GM18499 (cell line): ENCODE measurements around the gene TBXA2R.

Source experiments
- ATAC-seq: cut with Tn5 transposase; IDR thresholded peaks from one replicate; pipeline ENCODE4 v1.9.1; 2021; ENCODE audit warnings: moderate number of reproducible peaks; ENCODE audit not compliant: insufficient read depth, unreplicated experiment

The TBXA2R gene

GRCh38 chr19:3608079-3608641, 1.5 kb upstream of the TBXA2R start:
- no peak for ATAC-seq

DNA sequence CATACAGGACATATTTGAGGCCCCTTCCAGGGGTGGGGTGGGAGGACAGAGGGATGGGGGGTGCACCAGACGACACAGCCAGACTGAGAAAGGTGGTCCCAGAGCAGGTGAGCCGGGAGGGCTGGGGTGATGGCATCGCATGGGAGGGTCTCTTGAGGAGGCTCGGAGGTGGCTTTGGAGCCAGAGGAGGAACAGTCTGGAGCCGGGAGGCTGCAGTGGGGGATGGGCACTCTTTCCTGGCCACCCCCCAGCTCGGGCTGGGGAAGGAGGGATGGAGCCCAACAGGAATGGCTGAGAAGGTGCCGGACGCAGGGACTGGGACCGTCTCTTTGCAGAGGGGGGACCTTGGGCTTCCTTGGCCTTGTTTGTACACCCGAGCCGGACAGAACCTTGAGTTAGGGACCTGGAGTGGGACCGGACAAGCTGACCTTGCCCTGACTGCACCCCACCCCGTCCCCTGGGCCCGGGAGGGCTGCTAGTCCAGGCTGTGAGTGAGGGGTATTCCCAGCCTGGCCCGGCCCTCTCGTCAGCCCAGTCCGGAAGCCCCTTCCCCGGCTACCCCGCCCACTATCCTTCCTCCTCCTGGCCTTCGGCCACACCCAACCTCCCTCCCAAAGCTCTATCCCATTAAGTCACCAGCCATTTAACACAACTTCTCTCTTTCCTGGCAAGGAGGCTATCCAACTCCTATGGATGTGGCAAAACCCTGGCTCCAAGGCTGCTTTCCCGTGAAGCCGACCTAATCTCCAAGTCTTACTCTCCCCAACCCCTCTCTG, 816 bp upstream of the TBXA2R start:
- ATAC-seq, result no peak

GRCh38 chr19:3606174-3606689, 443 bp downstream of the TBXA2R start:
- no peak for ATAC-seq

DNA sequence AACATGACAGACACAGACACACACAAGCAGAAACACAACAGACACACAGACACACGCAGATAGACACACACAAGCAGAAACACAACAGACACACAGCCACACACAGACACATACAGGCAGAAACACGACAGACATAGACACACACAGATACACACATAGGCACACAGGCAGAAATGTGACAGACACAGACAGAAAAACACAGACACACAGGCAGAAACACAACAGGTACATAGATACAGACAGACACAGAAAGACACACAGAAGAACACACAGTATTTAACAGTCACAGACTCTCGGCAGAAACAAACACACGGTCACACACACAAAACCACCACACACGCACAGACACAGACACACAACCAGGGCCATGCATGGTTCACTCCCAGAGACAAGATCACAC, 905 bp downstream of the TBXA2R start:
- no peak for ATAC-seq

GRCh38 chr19:3605361-3605760, 1.3 kb downstream of the TBXA2R start:
- ATAC-seq, result no peak

GRCh38 chr19:3604987-3605343, 1.7 kb downstream of the TBXA2R start:
- ATAC-seq, result no peak

- ATAC-seq, result no peak
Measured at GRCh38 chr19:3604227-3604986, 2.3 kb downstream of the TBXA2R start.

DNA sequence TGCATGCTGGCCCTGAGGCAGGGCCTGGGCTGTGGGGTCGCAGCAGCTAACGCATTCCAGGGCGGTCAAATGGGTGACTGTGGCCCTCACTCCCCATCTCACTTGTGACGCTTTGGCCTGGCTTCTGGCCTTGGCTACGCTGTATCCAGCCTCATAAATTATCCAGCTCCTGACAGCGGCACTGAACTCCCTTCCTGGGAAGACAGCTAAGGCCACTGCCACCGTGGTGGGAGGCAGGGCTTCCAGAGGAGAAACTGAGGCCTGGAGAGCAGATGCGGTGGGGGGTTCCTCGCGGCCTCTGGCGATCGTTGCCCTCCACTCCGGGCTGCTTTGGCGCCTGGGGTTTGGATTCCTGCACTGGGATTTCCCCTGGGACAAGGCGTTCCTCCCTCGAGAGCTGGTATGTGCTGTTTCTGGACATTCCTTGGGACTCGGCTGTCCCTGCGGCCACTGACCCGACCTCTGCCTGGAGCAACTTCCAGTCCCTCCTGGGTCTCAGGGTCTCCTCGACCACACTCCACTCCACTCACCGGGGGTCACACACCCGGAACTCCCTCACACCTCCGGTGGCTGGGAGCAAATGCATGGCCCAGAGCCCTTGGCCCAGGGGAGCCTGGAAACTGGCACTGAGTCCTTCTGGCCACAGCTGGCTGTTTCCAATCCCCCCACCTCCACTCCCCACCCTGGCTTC, 3.4 kb downstream of the TBXA2R start:
- ATAC-seq, result no peak

DNA sequence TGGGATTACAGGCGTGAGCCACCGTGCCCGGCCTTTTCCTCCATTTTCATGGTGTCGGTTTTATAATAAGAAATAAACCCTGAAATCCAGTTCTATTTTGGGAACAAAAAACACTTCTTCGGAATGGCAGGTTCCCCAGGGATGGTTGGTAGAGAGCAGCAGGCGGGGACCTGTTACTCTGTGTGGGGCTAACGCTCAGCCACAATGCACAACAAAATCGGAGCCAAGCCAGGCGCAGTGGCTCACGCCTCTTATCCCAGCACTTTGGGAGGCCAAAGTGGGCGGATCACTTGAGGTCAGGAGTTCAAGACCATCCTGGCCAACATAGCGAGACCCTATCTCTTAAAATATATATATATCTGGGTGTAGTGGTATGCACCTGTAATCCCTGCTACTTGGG, 5.7 kb downstream of the TBXA2R start:
- no peak for ATAC-seq

- ATAC-seq, result no peak
Measured at GRCh38 chr19:3599776-3600187, 6.9 kb downstream of the TBXA2R start.

GRCh38 chr19:3595521-3596061, 11.1 kb downstream of the TBXA2R start:
- no peak for ATAC-seq

DNA sequence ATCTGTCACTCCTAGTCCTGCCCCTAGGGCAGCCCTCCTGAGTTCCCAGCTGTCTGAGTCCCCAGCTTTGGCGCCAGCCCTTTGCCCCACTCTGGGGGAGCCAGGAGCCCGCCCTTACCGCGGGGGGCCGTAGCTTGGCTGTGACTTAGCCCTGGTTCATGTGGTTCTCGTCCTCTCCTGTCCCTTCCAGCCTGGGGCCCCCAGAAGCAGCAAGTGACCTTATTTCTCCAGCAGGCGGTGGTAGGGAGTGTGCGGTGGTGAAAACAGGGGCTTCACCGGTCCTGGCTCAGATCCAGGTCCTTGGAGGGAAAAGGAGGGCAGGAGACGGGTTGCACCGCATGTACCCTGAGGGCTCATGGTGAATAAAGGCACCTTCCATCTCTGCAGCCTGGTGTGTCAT, 13.5 kb downstream of the TBXA2R start:
- ATAC-seq, result no peak

- ATAC-seq, result no peak
Measured at GRCh38 chr19:3591876-3592613, 14.6 kb downstream of the TBXA2R start.

DNA sequence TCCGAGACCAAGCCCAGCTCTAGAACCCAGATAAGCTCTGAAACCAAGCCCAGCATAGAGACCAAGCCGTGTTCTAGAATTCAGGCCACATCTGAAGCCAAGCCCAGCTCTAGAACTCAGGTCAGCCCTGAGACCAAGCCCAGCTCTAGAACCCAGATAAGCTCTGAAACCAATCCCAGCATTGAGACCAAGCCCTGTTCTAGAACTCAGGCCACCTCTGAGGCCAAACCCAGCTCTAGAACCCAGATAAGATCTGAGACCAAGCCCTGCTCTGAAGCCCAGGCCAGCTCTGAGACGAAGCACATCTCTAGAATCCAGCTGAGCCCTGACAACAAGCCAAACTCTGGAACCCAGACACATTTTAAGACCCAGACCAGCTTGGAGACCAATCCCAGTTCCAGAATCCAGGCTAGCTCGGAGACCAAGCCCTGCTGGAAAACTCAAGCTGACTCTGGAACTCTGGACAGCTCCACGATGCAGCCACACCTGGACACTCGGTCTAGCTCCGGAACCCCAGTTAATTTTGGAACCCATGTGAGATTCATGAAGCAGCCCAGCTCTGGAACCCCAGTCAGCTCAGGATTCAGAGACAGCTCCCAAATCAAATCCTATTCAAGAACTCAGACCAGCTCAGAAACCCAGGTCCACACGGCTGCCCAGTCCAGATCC, 15.6 kb downstream of the TBXA2R start:
- no peak for ATAC-seq

DNA sequence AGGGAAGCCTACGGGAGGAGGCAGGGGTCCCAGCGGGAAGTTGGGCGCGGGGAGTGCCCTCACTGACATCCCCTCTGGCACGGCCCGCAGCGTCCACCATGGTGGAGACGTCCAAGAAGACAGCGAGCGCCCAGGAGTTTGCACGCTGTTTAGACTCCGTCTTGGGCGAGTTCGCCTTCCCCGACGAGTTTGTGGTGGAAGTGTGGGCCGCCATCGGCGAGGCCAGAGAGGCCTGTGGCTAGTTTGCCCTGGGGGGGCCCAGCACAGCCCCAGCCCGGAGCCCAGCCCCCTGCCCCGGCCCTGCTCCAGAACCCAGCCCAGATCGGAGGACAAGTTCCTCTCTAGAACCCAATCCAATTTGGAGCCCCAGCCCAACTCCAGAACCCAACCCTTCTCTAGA, 16.7 kb downstream of the TBXA2R start:
- no peak for ATAC-seq

- no peak for ATAC-seq
Measured at GRCh38 chr19:3589439-3589838, 17.2 kb downstream of the TBXA2R start.

DNA sequence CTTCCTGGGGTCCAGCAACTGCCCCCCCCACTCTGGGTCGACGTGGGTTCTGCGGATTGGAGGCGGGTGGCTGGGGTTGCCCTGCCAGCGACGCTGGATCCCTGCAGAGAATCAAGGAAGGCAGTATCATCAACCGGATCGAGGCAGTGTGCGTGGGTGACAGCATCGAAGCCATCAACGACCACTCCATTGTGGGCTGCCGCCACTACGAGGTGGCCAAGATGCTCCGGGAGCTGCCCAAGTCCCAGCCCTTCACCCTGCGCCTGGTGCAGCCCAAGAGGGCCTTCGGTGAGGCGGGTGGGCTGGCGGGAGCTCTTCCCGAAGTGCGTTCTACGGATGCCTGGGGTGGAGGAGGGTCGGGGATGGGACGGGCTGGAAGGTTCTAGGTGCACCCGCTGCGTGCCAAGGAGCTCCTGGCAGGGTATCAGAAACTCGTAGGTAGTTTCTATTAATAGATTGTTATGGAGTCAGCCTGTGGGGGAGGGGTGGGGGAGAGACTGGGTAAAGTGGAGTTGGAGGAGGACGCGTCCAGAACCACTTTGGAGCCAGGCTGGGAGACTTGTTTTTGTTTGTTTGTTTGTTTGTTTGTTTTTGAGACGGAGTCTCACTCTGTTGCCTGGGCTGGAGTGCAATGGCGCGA, 19.8 kb downstream of the TBXA2R start:
- ATAC-seq, result no peak

GRCh38 chr19:3586127-3586626, 20.5 kb downstream of the TBXA2R start:
- no peak for ATAC-seq
